Hepatocyte (in vitro differentiated cells): ENCODE measurements around the gene TTC39B. TPM values are rescaled to one million over a fixed set of nuclear protein-coding genes. Genes with fewer than 3 reads are reported as not detected.

Experiments
- DNase-seq: peaks from one replicate; pipeline ENCODE4 v3.0.0-alpha.2; 2016; ENCODE audit warnings: low spot score
- H2AFZ ChIP-seq: fragments of 200-600 bp; sonication (generic); 2 replicates; pipeline ENCODE4 v1.6.0; 2016; ENCODE audit warnings: antibody characterized with exemption, mild to moderate bottlenecking
- H3K27ac ChIP-seq: fragments of 200-600 bp; sonication (generic); 2 replicates; pipeline ENCODE4 v1.5.1; 2016; ENCODE audit warnings: mild to moderate bottlenecking
- H3K27me3 ChIP-seq: fragments of 200-600 bp; sonication (generic); 2 replicates; pipeline ENCODE4 v1.6.1; 2016
- H3K36me3 ChIP-seq: fragments of 200-600 bp; sonication (generic); replicated peaks from 2 replicates; pipeline ENCODE4 v1.5.1; 2016; ENCODE audit warnings: low read depth; ENCODE audit not compliant: insufficient read depth
- H3K4me1 ChIP-seq: fragments of 200-600 bp; sonication (generic); 2 replicates; pipeline ENCODE4 v1.5.1; 2016; ENCODE audit warnings: mild to moderate bottlenecking, moderate library complexity; ENCODE audit not compliant: insufficient read depth
- H3K4me2 ChIP-seq: fragments of 200-600 bp; sonication (generic); 2 replicates; pipeline ENCODE4 v1.6.0; 2016
- H3K4me3 ChIP-seq: fragments of 200-600 bp; sonication (generic); 2 replicates; pipeline ENCODE4 v1.5.1; 2016; ENCODE audit warnings: mild to moderate bottlenecking
- H3K79me2 ChIP-seq: fragments of 200-600 bp; sonication (generic); 2 replicates; pipeline ENCODE4 v1.6.0; 2017; ENCODE audit warnings: mild to moderate bottlenecking
- H3K9me2 ChIP-seq: fragments of 200-600 bp; sonication (generic); replicated peaks from 2 replicates; pipeline ENCODE4 v1.6.0; 2017; ENCODE audit warnings: mild to moderate bottlenecking; ENCODE audit not compliant: insufficient read depth
- H3K9me3 ChIP-seq: fragments of 200-600 bp; sonication (generic); 2 replicates; pipeline ENCODE4 v1.5.1; 2016; ENCODE audit warnings: low read depth, mild to moderate bottlenecking
- H4K20me1 ChIP-seq: fragments of 200-600 bp; sonication (generic); 2 replicates; pipeline ENCODE4 v1.6.0; 2016; ENCODE audit warnings: mild to moderate bottlenecking; ENCODE audit not compliant: insufficient read depth, poor library complexity, severe bottlenecking
- EZH2 ChIP-seq: fragments of 200-600 bp; sonication (generic); IDR thresholded peaks from 2 replicates; pipeline ENCODE4 v1.6.1; 2016; ENCODE audit warnings: antibody characterized with exemption, mild to moderate bottlenecking, borderline replicate concordance
- EZH2phosphoT487 ChIP-seq: fragments of 200-600 bp; sonication (generic); IDR thresholded peaks from one replicate; pipeline ENCODE4 v1.6.1; 2018; ENCODE audit warnings: antibody characterized with exemption, mild to moderate bottlenecking, low read depth, moderate library complexity; ENCODE audit not compliant: unreplicated experiment, severe bottlenecking
- WGBS: methylation state at CpG from one replicate; pipeline ENCODE4 v1.1.6; 2016; ENCODE audit warnings: low lambda C conversion rate; ENCODE audit errors: missing lambda C conversion rate; 5-methylcytosine and 5-hydroxymethylcytosine counted together
- polyA plus RNA-seq: library from polyadenylated mRNA; unstranded; fragments of >200 nt; fragmentation: Nextera tagmentation; extraction: Ambion mirVana; gene quantifications from 2 replicates; pipeline ENCODE4 v1.2.1, GENCODE V29; 2016
- total RNA-seq: library from RNA; depleted of rRNA; stranded (reverse); fragments of >200 nt; gene quantifications from 2 replicates; pipeline ENCODE4 v1.2.3, GENCODE V29; 2014
- TF ChIP-seq, protein P1 (sequence below): fragments of 200-600 bp; sonication (generic); IDR thresholded peaks from 2 replicates; pipeline ENCODE4 v1.5.1; 2016; ENCODE audit warnings: antibody characterized with exemption, mild to moderate bottlenecking; ENCODE audit not compliant: poor library complexity

The TTC39B gene
- total and polyA plus RNA-seq, 2 experiments from 2014 or later: 2.6 to 15.7 TPM

DNA sequence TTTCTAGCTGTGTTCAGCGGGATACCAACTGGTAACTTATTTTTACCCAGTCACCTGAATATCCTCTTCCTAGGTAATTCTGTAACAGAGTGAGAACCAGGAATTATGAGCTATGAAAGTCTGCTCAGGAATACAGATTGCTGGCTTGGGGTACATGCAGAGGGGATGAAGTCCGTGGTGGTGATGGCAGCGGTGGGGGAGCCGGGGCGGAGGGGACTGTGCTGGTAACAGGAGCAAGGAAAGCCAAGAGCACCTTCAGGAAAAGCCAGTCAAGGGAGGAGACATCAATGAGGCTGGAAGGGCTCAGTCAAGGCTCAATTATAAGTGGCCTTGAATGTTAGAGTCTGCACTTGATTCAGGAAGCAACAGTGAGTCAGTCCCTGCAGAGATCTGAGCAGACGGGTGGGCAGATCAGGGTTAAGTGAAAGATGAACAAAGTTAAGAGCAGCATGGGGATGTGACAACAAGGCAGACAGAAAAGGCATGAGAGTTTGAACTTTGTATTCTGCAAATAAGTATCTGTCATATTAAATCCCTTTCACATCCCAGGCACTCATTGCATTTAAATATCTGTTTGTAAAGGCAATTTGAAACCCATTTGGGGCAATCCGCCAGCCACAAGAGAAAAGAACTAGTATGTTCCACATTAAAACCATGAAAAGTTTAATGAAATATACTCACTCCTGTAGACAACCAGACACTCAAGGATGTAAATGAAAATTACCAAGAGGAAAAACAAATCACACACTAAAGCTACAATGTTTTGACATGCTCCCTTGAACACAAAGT is 101.2 kb downstream of the TTC39B start:
- Histone ChIP-seq H3K4me2 (no peak overlapping the region), H3K9me3 (no peaks in the 10 kb centered on the region), H3K79me2 (no peaks in the 10 kb centered on the region), H4K20me1 (no peaks in the 10 kb centered on the region), H3K4me3 (no peak overlapping the region), H3K27me3 (no peaks in the 10 kb centered on the region), H3K9me2 (no peaks in the 10 kb centered on the region), H3K4me1 (no peaks in the 10 kb centered on the region), H3K36me3 (no peaks in the 10 kb centered on the region), H2AFZ (no peak overlapping the region), H3K27ac (no peak overlapping the region)
- DNase-seq: no peak
- TF ChIP-seq EZH2phosphoT487 (no peak), EZH2 (no peak)
- TF ChIP-seq, protein P1, sequence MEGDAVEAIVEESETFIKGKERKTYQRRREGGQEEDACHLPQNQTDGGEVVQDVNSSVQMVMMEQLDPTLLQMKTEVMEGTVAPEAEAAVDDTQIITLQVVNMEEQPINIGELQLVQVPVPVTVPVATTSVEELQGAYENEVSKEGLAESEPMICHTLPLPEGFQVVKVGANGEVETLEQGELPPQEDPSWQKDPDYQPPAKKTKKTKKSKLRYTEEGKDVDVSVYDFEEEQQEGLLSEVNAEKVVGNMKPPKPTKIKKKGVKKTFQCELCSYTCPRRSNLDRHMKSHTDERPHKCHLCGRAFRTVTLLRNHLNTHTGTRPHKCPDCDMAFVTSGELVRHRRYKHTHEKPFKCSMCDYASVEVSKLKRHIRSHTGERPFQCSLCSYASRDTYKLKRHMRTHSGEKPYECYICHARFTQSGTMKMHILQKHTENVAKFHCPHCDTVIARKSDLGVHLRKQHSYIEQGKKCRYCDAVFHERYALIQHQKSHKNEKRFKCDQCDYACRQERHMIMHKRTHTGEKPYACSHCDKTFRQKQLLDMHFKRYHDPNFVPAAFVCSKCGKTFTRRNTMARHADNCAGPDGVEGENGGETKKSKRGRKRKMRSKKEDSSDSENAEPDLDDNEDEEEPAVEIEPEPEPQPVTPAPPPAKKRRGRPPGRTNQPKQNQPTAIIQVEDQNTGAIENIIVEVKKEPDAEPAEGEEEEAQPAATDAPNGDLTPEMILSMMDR: no peak
- WGBS: 76% methylated on average over 7 of the region's 7 CpGs

DNA sequence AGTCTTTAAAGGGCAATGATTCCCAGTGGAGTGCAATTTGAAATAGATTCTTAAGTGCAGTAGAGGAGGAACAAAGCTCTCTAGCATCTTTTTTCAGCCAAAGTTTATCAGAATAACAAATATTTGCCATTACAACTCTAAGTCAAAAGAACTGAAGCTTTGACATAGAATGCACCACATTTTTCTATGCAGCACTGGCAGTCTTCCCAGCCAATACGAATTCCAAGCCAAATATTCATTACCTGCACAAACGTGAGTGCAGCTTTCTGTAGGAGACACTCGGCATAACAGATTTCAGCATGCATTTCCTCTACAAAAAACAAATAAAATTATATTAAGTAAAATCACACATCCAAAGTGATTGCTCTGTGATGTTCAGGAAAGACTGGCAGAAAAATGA is 103.4 kb downstream of the TTC39B start:
- Histone ChIP-seq H4K20me1 (no peaks in the 10 kb centered on the region), H3K36me3 (no peaks in the 10 kb centered on the region), H3K4me2 (no peak overlapping the region), H3K79me2 (no peaks in the 10 kb centered on the region), H3K27me3 (no peaks in the 10 kb centered on the region), H3K9me2 (no peaks in the 10 kb centered on the region), H3K9me3 (no peaks in the 10 kb centered on the region), H2AFZ (no peak overlapping the region), H3K4me1 (no peaks in the 10 kb centered on the region), H3K4me3 (no peak overlapping the region), H3K27ac (no peak overlapping the region)
- no peak for DNase-seq
- WGBS: 82% methylated on average over 3 of the region's 3 CpGs
- no peak for TF ChIP-seq EZH2
- TF ChIP-seq, protein P1: no peak

DNA sequence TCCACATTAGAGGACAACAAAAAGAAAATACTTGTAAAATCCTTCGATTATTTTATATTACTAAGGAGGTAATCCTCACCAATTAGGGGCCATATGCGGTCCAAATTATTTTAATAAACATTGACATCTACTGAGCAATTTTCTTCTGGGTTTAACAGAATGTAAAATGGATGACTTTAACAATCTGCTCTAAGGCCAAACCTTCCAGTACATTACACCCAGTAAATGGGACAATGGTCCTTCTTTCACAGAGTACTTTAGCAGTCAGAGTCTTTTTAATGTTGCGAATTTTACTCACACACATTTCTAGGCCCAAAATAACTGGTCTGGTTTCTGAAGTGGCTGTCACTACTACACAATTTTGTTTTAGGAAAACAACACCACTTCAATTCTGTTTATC is 106.9 kb downstream of the TTC39B start:
- H3K79me2 ChIP-seq: no peaks in the 10 kb centered on the region
- H3K4me3 ChIP-seq: no peak overlapping the region
- H3K27ac ChIP-seq: no peak overlapping the region
- H3K36me3 ChIP-seq: no peaks in the 10 kb centered on the region
- no peaks in the 10 kb centered on the region for H3K4me1 ChIP-seq
- no peak overlapping the region for H3K4me2 ChIP-seq
- no peaks in the 10 kb centered on the region for H3K9me3 ChIP-seq
- TF ChIP-seq EZH2phosphoT487: no peak
- no peak for TF ChIP-seq EZH2
- TF ChIP-seq, protein P1: no peak
- H4K20me1 ChIP-seq: no peaks in the 10 kb centered on the region
- no peak for DNase-seq
- H3K9me2 ChIP-seq: no peaks in the 10 kb centered on the region
- WGBS: 95% methylated on average over 3 of the region's 3 CpGs
- no peak overlapping the region for H2AFZ ChIP-seq
- no peaks in the 10 kb centered on the region for H3K27me3 ChIP-seq
